ENCODE measurements around the gene VWA7.
A peak's percentile ranks its signal among the peaks of the same experiment; 100 is the strongest.

The VWA7 gene

GRCh38 chr6:31750411-31751022, 26.6 kb downstream of the VWA7 start:
- DNase-seq: no peak

DNA sequence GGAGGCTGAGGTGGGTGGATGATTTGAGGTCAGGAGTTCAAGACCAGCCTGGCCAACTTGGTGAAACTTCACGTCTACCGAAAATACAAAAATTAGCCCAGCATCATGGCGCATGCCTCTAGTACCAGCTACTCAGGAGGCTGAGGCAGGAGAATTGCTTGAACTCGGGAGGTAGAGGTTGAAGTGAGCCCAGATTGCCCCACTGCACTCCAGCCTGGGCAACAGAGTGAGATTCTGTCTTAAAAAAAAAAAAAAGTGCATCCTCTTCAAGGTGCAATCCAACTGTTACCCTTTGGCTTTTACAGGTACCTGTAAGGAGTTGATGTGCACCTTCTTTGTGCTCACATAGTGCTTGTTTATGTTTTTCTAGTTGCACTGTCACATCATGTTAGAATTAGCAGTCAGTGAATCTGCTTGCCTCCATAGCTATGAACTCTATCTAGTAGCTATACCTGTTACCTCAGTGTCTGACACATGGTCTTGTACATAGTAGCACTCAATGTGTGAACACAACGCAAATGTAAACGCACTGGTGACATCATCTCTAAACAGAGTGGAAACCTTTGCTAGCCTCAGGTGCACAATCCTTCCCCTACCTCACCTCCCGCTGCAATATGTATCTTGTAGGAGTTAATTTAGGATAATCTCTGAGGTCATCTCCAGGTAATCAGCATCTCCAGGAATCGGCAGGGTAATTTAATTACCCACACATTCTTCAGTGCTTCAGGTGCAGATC, 27.7 kb downstream of the VWA7 start:
- DNase-seq: no peak

GRCh38 chr6:31744422-31744821, 32.7 kb downstream of the VWA7 start:
- DNase-seq: no peak

DNA sequence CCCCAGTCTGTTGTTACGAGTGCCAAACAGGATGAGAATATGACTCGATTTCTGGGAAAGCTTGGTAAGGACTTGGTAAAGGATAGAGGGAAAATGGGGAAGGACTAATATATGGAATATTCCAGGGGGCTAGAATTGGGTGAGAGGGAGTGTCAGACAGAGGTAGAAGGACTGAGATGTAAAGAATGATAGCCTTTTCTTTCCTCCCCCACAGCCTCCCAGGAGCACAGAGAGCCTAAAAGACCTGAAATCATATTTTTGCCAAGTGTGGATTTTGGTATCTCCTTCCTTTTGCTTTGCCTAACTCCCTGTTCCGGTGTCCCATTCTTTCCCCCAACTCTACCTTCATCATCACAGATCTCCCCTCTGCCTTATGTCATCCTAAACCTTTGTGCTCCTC, 34.2 kb downstream of the VWA7 start:
- DNase-seq: no peak

DNA sequence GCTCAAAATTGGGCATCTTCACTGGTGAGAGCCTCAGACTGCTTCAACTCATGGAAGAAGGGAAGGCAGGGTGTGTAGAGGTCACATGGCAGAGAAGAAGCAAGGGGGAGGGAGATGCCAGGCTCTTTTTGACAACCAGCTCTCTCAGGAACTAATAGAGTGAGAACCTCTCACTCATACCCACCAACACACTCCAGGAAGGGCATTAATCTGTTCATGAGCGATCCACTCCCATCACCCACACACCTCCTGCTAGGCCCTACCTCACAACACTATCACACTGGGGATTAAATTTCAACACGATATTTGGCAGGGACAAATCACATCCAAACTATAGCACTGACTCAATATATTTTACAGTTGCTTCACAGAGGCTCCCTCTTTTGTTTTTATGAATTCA, 35.3 kb downstream of the VWA7 start:
- DNase-seq: no peak

GRCh38 chr6:31740397-31741223, 36.5 kb downstream of the VWA7 start:
- DNase-seq: no peak

GRCh38 chr6:31739639-31740396, 37.3 kb downstream of the VWA7 start, which contains the start of gene MSH5:
TSS of gene MSH5 (plus strand) at chr6:31740005. CDS start at chr6:31740467, 462 bp downstream.
- DNase-seq: peak; percentile 84 to 90 (median 88)

- DNase-seq: peak in 2 of 4 experiments; percentile 30 to 31
Measured at GRCh38 chr6:31737991-31738979, 38.8 kb downstream of the VWA7 start.

- DNase-seq: no peak
Measured at GRCh38 chr6:31737315-31737990, 39.7 kb downstream of the VWA7 start.

DNA sequence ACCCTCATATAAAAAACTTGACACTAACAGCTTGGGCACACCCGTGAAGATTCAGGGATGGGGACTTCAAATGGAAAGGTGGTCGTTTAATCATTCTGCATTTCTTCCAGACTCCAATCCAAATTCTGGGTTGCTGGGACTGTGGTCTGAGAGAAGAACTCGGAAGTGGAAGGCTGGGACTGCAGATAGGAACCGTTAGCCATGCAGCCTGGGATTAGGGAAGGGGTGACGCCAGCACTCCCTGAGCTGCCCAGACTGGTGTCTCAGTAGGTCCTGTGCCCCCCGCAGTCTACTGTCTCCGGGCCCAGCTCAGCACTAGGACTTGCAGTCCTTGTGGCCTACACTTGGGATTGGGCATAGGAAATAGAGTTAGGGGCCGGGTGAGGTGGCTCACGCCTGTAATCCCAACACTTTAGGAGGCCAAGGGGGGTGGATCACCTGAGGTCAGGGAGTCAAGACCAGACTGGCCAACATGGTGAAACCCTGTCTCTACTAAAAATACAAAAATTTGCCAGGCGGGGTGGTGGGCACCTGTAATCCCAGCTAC, 40.3 kb downstream of the VWA7 start:
- DNase-seq: no peak

- peak; percentile 43 to 58 (median 49) for DNase-seq
Measured at GRCh38 chr6:31736021-31736767, 40.9 kb downstream of the VWA7 start, which contains the start of gene CLIC1. TSS of gene CLIC1 (minus strand) at chr6:31736530. CDS start at chr6:31736300, 230 bp downstream.

GRCh38 chr6:31734821-31735406, 42.2 kb downstream of the VWA7 start:
- DNase-seq: peak in 3 of 4 experiments; percentile 21 to 35 (median 21)

- no peak for DNase-seq
Measured at GRCh38 chr6:31734247-31734820, 42.8 kb downstream of the VWA7 start.

- DNase-seq: no peak
Measured at GRCh38 chr6:31733734-31734133, 43.4 kb downstream of the VWA7 start.

DNA sequence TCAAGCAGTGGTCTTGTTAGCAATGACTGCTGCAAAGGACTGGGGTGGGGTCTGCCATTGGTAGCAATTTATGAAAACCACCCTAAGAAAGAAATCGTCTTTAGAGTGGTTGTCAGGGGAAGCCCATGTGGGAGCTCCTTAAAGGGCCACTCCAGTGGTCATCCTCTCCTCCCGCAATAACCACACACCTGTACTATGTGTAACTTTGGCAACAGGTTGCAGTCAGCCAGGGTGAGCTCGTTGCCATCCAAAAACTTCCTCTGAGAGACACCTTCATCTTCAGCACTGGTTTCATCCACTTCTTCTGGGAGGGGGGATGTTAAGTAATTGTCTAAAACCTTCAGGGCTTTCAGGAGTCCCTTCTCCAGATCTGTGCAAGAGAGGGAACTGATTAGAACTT, 45.1 kb downstream of the VWA7 start:
- no peak for DNase-seq

- DNase-seq: no peak
Measured at GRCh38 chr6:31730631-31731086, 46.5 kb downstream of the VWA7 start.

- peak; percentile 28 to 56 (median 34) for DNase-seq
Measured at GRCh38 chr6:31729979-31730630, 47.0 kb downstream of the VWA7 start.

DNA sequence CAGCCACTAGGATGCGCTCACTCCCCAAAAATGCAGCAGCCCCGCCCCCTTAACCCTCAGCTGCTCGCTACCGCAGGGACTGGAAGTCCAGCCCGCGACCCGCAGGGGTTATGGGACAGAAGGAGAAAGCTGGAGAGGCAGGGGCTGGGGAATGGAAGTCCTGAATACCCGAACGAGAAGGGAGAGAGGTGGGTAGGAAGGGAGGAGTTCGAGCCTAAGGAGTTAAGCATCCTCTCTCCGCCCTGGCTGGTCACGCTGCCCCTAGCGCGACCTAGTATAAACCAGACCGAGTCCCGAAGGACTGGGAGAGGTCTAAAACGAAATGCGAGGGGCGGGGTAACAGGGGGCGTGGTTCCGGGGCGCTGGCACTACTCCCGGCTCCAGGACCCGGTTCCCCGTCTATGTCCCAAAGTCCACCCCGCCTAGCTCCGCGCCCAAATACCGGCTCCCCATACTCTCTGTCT, 47.6 kb downstream of the VWA7 start:
- DNase-seq: peak; percentile 57 to 66 (median 62)

Data from activated CD4-positive, CD25-positive, alpha-beta regulatory T cell (primary cell).